ENCODE measurements around the gene ZBTB21.

ZBTB21 gene

DNA sequence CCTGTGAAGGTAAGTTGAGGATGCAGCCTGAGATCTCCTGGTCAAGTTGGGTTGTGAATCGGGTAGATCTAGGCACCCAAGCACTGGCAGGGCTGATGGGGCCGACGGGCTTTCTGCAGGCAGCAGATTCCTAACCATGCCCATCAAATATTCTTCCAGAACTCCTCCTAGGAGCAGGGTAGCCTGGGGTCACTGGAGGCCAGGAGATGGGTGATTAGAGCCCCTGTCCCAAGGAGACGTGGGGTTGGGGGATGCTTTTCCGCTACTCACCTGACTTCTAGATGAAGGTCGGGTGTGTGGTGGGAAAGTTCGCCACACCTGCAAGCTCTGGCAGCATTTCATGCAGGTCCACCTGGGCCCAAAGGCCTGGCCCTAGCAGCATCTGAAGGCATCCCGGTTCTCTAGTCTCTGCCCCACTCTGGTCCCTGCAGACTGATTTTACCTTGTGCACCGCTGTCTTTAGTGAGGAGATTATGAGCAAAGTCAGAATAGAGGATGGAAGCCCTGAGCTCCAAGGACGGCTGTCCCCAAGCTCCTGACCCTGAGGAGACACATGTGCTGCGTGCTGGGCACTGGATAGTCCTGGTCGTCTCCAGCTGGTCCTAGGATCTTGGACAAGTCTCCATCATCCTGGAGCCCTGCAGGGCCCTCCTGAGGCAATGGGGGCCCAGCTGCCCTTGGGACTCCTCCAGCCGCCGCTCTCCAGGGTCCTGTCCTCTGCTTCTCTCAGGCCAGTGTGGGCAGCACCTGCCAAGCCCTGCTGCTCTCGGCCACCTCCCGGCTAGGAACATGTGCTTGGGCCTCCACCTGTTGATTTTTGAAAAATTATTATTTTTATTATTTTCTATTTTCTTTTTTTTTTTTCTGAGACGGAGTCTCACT lies 34.5 kb downstream of the ZBTB21 start:
- H3K4me3 ChIP-seq (ENCODE audit: extremely low read depth, insufficient read depth, low read length, poor library complexity, severe bottlenecking) = no peak overlapping the region
- peaks cover 3% of the 10 kb centered on the region for H3K4me1 ChIP-seq (ENCODE audit: control insufficient read depth, insufficient read depth, low read length, poor library complexity, severe bottlenecking)
- peaks cover 5% of the 10 kb centered on the region for H3K9me3 ChIP-seq (ENCODE audit: control insufficient read depth, low read length)
- no peaks in the 10 kb centered on the region for H3K36me3 ChIP-seq (ENCODE audit: control insufficient read depth, insufficient read depth, low read length)
- WGBS, 2 experiments (ENCODE audit: insufficient coverage in 2 of 2) = 90 to 94% methylated on average over 12 to 15 of the region's 17 CpGs
- no peak overlapping the region for H3K27ac ChIP-seq (ENCODE audit: low read depth, low read length, severe bottlenecking)

DNA sequence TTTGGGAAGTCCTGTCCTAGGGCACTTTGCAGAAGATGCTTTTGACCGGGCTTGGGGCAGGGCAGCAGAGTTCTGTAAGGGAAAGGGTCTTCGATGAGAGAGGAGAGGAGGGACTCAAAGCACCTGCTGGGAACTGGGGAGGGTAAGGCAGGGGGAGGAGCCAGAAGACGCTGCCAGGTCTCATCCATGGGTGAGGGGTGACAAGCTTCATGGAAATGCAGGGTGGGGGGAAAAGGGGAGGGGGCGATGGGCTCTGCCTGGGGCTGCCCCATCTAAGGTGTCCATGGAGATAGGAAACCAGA lies 35.5 kb downstream of the ZBTB21 start:
- Histone ChIP-seq H3K9me3 (ENCODE audit: control insufficient read depth, low read length) (peaks cover 5% of the 10 kb centered on the region), H3K27ac (ENCODE audit: low read depth, low read length, severe bottlenecking) (no peak overlapping the region), H3K36me3 (ENCODE audit: control insufficient read depth, insufficient read depth, low read length) (no peaks in the 10 kb centered on the region), H3K4me3 (ENCODE audit: extremely low read depth, insufficient read depth, low read length, poor library complexity, severe bottlenecking) (no peak overlapping the region), H3K4me1 (ENCODE audit: control insufficient read depth, insufficient read depth, low read length, poor library complexity, severe bottlenecking) (peaks cover 3% of the 10 kb centered on the region)
- WGBS, 2 experiments (ENCODE audit: insufficient coverage in 2 of 2) = 79% methylated on average over 3 of the region's 4 CpGs

- Histone ChIP-seq H3K4me3 (ENCODE audit: extremely low read depth, insufficient read depth, low read length, poor library complexity, severe bottlenecking) (no peak overlapping the region), H3K4me1 (ENCODE audit: control insufficient read depth, insufficient read depth, low read length, poor library complexity, severe bottlenecking) (peaks cover 3% of the 10 kb centered on the region), H3K36me3 (ENCODE audit: control insufficient read depth, insufficient read depth, low read length) (no peaks in the 10 kb centered on the region), H3K27ac (ENCODE audit: low read depth, low read length, severe bottlenecking) (no peak overlapping the region), H3K9me3 (ENCODE audit: control insufficient read depth, low read length) (no peaks in the 10 kb centered on the region)
- WGBS, 2 experiments (ENCODE audit: insufficient coverage in 2 of 2) = 83 to 86% methylated on average over 11 to 13 of the region's 14 CpGs
Observed at GRCh38 chr21:41973861-41974751, 36.1 kb downstream of the ZBTB21 start.

GRCh38 chr21:41973427-41973831 lies 36.7 kb downstream of the ZBTB21 start:
- no peak overlapping the region for H3K27ac ChIP-seq (ENCODE audit: low read depth, low read length, severe bottlenecking)
- WGBS, 2 experiments (ENCODE audit: insufficient coverage in 2 of 2) = 95 to 96% methylated on average over 15 of the region's 15 CpGs
- peaks cover 3% of the 10 kb centered on the region for H3K4me1 ChIP-seq (ENCODE audit: control insufficient read depth, insufficient read depth, low read length, poor library complexity, severe bottlenecking)
- no peaks in the 10 kb centered on the region for H3K9me3 ChIP-seq (ENCODE audit: control insufficient read depth, low read length)
- no peaks in the 10 kb centered on the region for H3K36me3 ChIP-seq (ENCODE audit: control insufficient read depth, insufficient read depth, low read length)
- no peak overlapping the region for H3K4me3 ChIP-seq (ENCODE audit: extremely low read depth, insufficient read depth, low read length, poor library complexity, severe bottlenecking)

DNA sequence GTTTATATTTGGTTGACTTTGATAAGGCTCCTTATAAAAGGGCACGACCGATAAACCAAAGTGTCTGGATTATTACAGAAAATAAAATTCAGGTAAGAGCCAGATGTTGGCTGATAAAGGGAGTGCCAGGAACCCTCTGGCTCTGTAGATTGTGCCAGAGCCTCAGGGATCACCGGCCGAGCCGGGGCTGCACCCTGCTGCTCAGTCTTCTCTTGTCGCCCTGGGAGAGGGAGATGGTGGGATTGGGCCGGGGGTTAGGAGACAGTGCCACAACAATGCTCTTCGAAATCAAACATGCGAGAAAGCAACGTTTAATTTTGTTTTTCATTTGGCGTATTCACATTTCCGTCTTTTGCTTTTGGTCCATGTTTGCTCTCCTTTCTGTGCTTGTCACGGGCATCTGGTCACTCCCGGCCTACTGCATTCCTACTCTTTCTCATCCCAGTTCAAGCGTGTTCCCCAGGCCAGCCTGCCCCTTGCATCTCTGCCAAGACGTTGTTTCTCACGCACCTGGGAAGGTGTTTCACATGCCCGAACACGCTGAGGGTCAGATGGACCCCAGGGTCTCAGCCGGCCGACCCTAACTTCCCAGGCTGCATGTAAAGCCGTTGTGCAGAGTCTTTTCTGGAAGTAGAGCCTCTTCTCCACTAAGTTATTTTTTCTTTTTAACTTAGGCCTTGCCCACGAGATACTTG lies 37.5 kb downstream of the ZBTB21 start:
- Histone ChIP-seq H3K9me3 (ENCODE audit: control insufficient read depth, low read length) (no peaks in the 10 kb centered on the region), H3K4me3 (ENCODE audit: extremely low read depth, insufficient read depth, low read length, poor library complexity, severe bottlenecking) (no peak overlapping the region), H3K4me1 (ENCODE audit: control insufficient read depth, insufficient read depth, low read length, poor library complexity, severe bottlenecking) (peaks cover 3% of the 10 kb centered on the region), H3K27ac (ENCODE audit: low read depth, low read length, severe bottlenecking) (no peak overlapping the region), H3K36me3 (ENCODE audit: control insufficient read depth, insufficient read depth, low read length) (no peaks in the 10 kb centered on the region)
- 89 to 92% methylated on average over 20 to 23 of the region's 23 CpGs for WGBS, 2 experiments (ENCODE audit: insufficient coverage in 2 of 2)

- Histone ChIP-seq H3K4me3 (ENCODE audit: extremely low read depth, insufficient read depth, low read length, poor library complexity, severe bottlenecking) (no peak overlapping the region), H3K36me3 (ENCODE audit: control insufficient read depth, insufficient read depth, low read length) (no peaks in the 10 kb centered on the region), H3K9me3 (ENCODE audit: control insufficient read depth, low read length) (no peaks in the 10 kb centered on the region), H3K27ac (ENCODE audit: low read depth, low read length, severe bottlenecking) (no peak overlapping the region), H3K4me1 (ENCODE audit: control insufficient read depth, insufficient read depth, low read length, poor library complexity, severe bottlenecking) (peaks cover 3% of the 10 kb centered on the region)
- 0% methylated on average over 1 of the region's 6 CpGs for WGBS, 2 experiments (ENCODE audit: insufficient coverage in 2 of 2)
Observed at GRCh38 chr21:41971891-41972290, 38.3 kb downstream of the ZBTB21 start.

DNA sequence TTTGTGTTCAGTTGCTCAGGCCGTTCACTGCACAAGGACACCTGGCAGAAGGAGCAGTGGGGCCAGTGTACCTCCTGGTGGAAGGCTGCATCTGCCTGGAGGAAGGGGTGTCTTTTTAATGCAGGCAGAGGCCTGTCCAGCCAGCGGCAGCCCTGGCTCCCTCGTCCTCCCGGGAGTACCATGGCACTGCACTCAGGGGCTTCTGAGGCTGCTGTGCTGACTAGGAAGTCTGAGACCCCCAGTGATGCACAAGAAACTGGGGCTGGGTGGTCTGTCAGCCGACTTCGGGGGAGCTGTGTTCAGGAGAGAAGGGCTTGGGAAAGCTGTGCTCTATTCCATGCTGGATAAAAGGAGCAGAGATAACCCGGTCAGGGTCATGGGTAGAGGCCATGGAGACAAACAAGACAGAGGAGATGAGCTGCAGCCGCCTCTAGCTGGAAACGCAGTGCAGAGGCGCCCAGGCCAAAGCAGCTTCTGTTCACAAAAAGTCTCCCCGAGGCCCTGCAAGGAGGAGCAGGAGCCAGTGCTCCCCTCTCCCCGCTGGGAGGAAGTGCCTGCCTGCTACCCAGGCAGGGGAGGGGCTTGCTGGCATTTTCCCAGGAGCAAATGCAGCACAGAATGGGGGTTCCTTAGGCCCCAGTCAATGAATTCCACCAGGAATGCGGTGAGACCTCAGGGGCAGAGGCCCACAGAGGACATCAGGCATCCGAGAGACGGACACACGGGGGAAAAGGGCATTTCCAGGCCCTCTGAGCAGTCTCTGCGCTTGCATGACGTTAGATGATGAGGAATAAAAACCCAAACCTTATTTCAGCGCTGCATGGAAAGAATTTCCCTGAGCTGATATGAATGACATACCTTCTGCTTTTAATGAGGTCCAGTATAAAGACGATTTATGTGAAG lies 39.2 kb downstream of the ZBTB21 start:
- peaks cover 3% of the 10 kb centered on the region for H3K4me1 ChIP-seq (ENCODE audit: control insufficient read depth, insufficient read depth, low read length, poor library complexity, severe bottlenecking)
- no peak overlapping the region for H3K27ac ChIP-seq (ENCODE audit: low read depth, low read length, severe bottlenecking)
- 85 to 91% methylated on average over 19 to 20 of the region's 20 CpGs for WGBS, 2 experiments (ENCODE audit: insufficient coverage in 2 of 2)
- H3K9me3 ChIP-seq (ENCODE audit: control insufficient read depth, low read length) = no peaks in the 10 kb centered on the region
- no peaks in the 10 kb centered on the region for H3K36me3 ChIP-seq (ENCODE audit: control insufficient read depth, insufficient read depth, low read length)
- H3K4me3 ChIP-seq (ENCODE audit: extremely low read depth, insufficient read depth, low read length, poor library complexity, severe bottlenecking) = no peak overlapping the region

DNA sequence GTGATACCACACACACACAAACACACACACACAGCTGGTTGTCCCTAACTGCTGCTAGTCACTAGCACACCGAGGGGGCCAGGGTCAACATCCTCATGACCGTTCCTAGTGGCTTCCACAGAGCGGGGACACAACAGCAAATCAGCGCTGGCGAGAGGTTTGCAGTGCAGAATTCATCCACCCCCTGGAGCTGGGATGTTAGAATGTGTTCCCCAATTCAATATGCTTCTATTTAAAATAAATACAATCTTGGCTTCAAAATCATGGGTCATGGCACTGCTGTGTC lies 40.1 kb downstream of the ZBTB21 start:
- Histone ChIP-seq H3K4me1 (ENCODE audit: control insufficient read depth, insufficient read depth, low read length, poor library complexity, severe bottlenecking) (peaks cover 3% of the 10 kb centered on the region), H3K4me3 (ENCODE audit: extremely low read depth, insufficient read depth, low read length, poor library complexity, severe bottlenecking) (no peak overlapping the region), H3K36me3 (ENCODE audit: control insufficient read depth, insufficient read depth, low read length) (no peaks in the 10 kb centered on the region), H3K9me3 (ENCODE audit: control insufficient read depth, low read length) (no peaks in the 10 kb centered on the region), H3K27ac (ENCODE audit: low read depth, low read length, severe bottlenecking) (no peak overlapping the region)
- WGBS, 2 experiments (ENCODE audit: insufficient coverage in 2 of 2) = 75 to 82% methylated on average over 3 to 5 of the region's 5 CpGs

- 69 to 86% methylated on average over 3 to 4 of the region's 4 CpGs for WGBS, 2 experiments (ENCODE audit: insufficient coverage in 2 of 2)
- H3K36me3 ChIP-seq (ENCODE audit: control insufficient read depth, insufficient read depth, low read length) = no peaks in the 10 kb centered on the region
- no peak overlapping the region for H3K4me3 ChIP-seq (ENCODE audit: extremely low read depth, insufficient read depth, low read length, poor library complexity, severe bottlenecking)
- no peaks in the 10 kb centered on the region for H3K4me1 ChIP-seq (ENCODE audit: control insufficient read depth, insufficient read depth, low read length, poor library complexity, severe bottlenecking)
- H3K27ac ChIP-seq (ENCODE audit: low read depth, low read length, severe bottlenecking) = no peak overlapping the region
- no peaks in the 10 kb centered on the region for H3K9me3 ChIP-seq (ENCODE audit: control insufficient read depth, low read length)
Observed at GRCh38 chr21:41967708-41968107, 42.5 kb downstream of the ZBTB21 start.
